AG08396 (cell line): Measurements from ENCODE around the gene AUTS2.

Source experiments
- DNase-seq: peaks from one replicate; pipeline ENCODE4 v3.0.0; 2012; ENCODE audit warnings: low spot score, mixed read lengths

Gene AUTS2

GRCh38 chr7:69656890-69657289 lies 58.6 kb downstream of the AUTS2 start:
- DNase-seq = peak; percentile 3

DNA sequence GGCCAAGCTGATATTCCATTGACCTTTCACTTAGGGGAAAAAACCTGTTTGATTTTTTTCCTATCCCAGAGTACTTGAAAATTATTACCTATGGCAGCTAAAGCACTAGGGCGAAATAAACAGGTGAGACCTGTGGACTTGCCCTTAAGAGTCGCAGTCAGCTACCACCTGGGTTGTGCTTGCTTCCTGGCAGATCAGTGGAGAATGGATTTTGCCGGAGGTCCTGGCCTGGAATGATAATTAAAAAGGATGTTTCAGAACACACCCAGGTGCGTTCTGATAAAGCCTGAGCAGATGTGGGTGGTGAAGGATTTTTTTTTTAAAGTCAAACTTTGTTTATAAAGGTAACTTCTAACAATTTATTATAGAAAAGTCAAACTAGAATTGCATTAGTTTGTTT lies 59.1 kb downstream of the AUTS2 start:
- no peak for DNase-seq

DNA sequence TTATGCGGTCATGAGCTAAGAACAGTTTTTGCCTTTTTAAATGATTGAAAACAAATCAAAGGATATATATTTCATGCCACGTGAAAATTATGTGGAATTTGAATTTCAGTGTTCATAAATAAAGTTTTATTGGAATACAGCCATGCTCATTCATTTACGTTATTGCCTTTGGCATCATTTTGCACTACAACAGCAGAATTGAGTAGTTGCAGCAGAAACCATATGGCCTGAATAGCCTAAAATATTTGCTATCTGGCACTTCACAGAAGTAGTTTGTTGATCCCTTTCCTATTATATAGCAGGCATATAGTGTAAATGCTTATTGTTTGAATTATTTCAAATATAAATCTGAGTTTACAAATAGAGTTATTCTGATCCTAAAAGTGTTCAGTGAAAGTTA lies 59.7 kb downstream of the AUTS2 start:
- DNase-seq = no peak

DNA sequence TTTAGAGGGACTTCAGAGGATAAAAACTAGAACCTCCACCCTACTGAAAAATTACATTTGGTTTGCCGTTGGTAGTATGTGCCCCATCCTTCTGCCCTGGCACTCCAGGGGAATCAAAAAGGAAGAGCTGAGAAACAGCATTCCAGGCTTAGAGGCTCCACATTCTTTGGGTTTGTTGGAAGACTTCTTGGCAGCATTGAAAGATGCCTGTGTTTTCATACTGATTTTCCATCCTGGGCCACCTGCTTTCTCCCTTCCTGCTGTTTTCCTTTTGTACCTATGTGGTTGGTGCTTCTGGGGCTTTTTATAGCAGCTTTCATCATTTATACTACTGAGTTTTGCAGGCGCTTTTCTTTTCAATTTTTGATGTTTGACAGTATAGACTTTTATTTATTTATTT lies 61.7 kb downstream of the AUTS2 start:
- DNase-seq = no peak

GRCh38 chr7:69661342-69661741 lies 63.1 kb downstream of the AUTS2 start:
- no peak for DNase-seq

GRCh38 chr7:69663911-69664832 lies 65.9 kb downstream of the AUTS2 start:
- no peak for DNase-seq

DNA sequence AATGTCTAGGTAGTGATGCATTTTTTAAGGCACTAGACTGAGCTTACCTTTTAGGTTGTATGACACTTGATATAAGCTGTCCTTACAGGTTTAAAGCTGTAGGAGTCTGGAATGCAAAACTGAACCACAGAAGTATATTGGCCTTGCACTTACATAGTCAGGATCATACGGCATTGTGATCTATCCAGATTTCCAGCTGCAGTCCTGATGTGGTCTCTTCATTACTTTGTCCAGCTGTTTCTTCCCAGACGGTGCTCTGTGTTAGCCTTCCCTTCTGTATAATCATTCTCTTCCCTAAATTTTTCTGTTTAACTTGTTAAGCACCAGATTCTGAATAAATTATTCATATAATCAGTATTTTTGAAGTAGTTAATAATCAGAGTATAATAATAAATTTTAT lies 67.1 kb downstream of the AUTS2 start:
- no peak for DNase-seq

GRCh38 chr7:69668339-69668870 lies 70.1 kb downstream of the AUTS2 start:
- no peak for DNase-seq

GRCh38 chr7:69670701-69671100 lies 72.4 kb downstream of the AUTS2 start:
- DNase-seq = no peak

DNA sequence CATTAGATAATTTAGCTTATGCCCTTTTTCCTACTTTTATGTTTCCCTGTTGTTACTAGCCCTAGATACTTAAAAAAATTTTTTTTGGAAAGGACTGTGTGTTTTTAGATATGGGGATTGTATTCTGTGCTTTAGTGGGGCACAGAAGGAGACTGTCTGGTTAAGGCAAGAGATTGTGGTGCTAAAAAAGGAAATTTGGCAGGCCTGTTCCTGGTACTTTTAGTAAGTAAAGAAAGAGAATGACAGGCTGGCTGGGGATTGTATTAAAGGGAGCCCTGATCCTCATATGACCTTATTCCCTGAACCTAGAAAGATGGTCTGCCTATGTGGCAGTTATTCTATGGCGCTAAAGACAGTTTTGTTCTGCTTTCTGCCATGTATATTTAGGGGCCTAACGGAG lies 74.8 kb downstream of the AUTS2 start:
- no peak for DNase-seq

DNA sequence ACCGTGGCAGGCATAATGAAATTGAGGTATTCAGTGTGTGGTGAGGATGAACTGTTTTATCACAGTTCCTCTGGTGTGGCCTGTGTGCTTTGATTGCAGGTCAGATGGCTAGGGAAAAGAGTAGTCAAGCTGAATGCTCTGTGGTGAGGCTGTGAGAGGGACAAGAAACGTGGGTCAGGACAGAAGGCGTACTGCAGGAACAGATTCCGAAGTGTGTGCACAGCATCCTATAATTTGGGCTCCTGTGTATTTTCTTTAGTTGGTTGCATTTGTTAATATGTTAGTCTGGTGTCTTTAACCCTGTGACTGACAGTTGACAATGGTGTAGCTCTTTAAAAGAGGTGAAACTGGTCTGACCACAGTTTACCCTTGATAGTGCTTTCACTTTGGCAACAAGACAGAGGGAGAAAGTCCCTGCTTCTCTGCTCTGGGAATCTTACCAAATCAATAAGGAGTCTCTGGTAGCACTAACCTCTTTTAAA lies 76.5 kb downstream of the AUTS2 start:
- no peak for DNase-seq

GRCh38 chr7:69676247-69676646 lies 78.0 kb downstream of the AUTS2 start:
- DNase-seq = no peak

GRCh38 chr7:69677054-69677852 lies 79.0 kb downstream of the AUTS2 start:
- no peak for DNase-seq

- DNase-seq = no peak
Measured at GRCh38 chr7:69677881-69678493, 79.7 kb downstream of the AUTS2 start.

GRCh38 chr7:69678494-69679187 lies 80.4 kb downstream of the AUTS2 start:
- no peak for DNase-seq

DNA sequence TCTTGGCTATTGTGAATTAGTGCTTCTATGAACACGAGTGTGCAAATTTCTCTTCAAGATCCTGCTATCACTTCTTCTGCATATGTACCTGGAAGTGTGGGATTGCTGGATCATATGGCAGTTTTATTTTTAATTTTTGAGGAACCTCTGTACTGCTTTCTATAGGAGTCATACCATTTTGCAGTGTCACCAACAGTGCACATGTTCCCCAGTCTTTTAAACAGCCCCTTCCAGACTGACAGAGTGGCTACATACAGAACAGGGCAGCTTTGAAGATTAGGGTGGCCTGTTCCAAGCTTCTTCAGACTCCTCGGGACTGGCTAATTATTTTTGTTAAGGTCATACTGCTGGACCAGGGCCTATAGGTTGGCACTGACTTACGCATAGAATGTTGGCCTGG lies 82.9 kb downstream of the AUTS2 start:
- no peak for DNase-seq

DNA sequence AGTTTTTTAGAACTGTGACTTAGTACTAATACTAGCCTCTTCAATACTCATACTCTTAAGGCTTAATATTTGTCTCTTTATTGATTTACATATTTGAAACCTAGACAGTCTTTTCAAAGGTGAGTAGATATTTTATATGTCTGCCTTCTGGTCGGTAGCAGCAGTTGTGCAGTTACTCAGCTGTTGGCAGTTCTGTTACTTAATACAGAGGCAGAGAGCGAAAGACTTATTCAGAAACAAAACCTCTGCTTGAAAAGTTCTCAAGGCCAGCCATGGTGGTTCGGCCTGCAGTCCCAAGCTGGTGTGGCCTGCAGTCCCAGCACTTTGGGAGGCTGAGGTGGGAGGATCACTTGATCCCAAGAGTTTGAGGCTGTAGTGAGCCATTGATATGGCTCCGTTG lies 84.2 kb downstream of the AUTS2 start:
- DNase-seq = no peak

GRCh38 chr7:69683002-69683401 lies 84.7 kb downstream of the AUTS2 start:
- no peak for DNase-seq

- no peak for DNase-seq
Measured at GRCh38 chr7:69684369-69685292, 86.4 kb downstream of the AUTS2 start.

GRCh38 chr7:69685293-69685631 lies 87.0 kb downstream of the AUTS2 start:
- DNase-seq = no peak

GRCh38 chr7:69686366-69686765 lies 88.1 kb downstream of the AUTS2 start:
- no peak for DNase-seq
